Measurements from ENCODE around the gene TEX50.
"Not testable (repeated sequence)": the region's sequence is repeated elsewhere in the genome, so short reads cannot be mapped to it uniquely, and the experiment has no call there.

The TEX50 gene

GRCh38 chr1:173635116-173635515 lies at the start of gene TEX50:
TSS of gene TEX50 (plus strand) at chr1:173635338. CDS start at chr1:173635522, 184 bp downstream.
- no peak for DNase-seq

GRCh38 chr1:173590557-173590956 lies 44.6 kb upstream of the TEX50 start:
- DNase-seq = no peak

- not testable (repeated sequence) for DNase-seq
Measured at GRCh38 chr1:173591138-173591537, 44.0 kb upstream of the TEX50 start.

GRCh38 chr1:173596097-173596825 lies 38.9 kb upstream of the TEX50 start:
- DNase-seq = no peak

- no peak for DNase-seq
Measured at GRCh38 chr1:173601588-173601987, 33.5 kb upstream of the TEX50 start.

GRCh38 chr1:173603056-173603591 lies 32.0 kb upstream of the TEX50 start, which contains the start of gene SLC9C2:
TSS of gene SLC9C2 (minus strand) at chr1:173603072. CDS start at chr1:173601776, 1,296 bp downstream.
- DNase-seq = no peak

GRCh38 chr1:173608503-173609216 lies 26.5 kb upstream of the TEX50 start:
- DNase-seq = no peak

- not testable (repeated sequence) for DNase-seq
Measured at GRCh38 chr1:173613086-173613485, 22.1 kb upstream of the TEX50 start.

- no peak for DNase-seq
Measured at GRCh38 chr1:173616859-173617258, 18.3 kb upstream of the TEX50 start.

GRCh38 chr1:173627269-173627668 lies 7.9 kb upstream of the TEX50 start:
- no peak for DNase-seq

GRCh38 chr1:173628888-173629287 lies 6.2 kb upstream of the TEX50 start:
- DNase-seq = no peak

GRCh38 chr1:173637236-173638042 lies 2.3 kb downstream of the TEX50 start:
- not testable (repeated sequence) for DNase-seq

- no peak for DNase-seq
Measured at GRCh38 chr1:173638043-173639021, 3.2 kb downstream of the TEX50 start.

GRCh38 chr1:173639102-173639501 lies 4.0 kb downstream of the TEX50 start:
- DNase-seq = no peak

- not testable (repeated sequence) for DNase-seq
Measured at GRCh38 chr1:173642450-173643139, 7.5 kb downstream of the TEX50 start.

- DNase-seq = no peak
Measured at GRCh38 chr1:173646656-173647055, 11.5 kb downstream of the TEX50 start.

GRCh38 chr1:173648880-173649605 lies 13.9 kb downstream of the TEX50 start:
- no peak for DNase-seq

GRCh38 chr1:173660306-173660705 lies 25.2 kb downstream of the TEX50 start:
- no peak for DNase-seq

- DNase-seq = no peak
Measured at GRCh38 chr1:173661271-173661670, 26.1 kb downstream of the TEX50 start.

- DNase-seq = no peak
Measured at GRCh38 chr1:173661763-173662162, 26.6 kb downstream of the TEX50 start.

Data from activated naive CD4-positive, alpha-beta T cell treated with anti-CD3 and anti-CD28 coated beads, Interleukin-2, amount 50 U/mL, for 16 hours (primary cell).